ENCODE results near the gene SP110. TPM values are rescaled to one million over a fixed set of nuclear protein-coding genes. Genes with fewer than 3 reads are reported as not detected.
"Not testable (repeated sequence)": the region's sequence is repeated elsewhere in the genome, so short reads cannot be mapped to it uniquely, and the experiment has no call there.

Gene SP110
- total and polyA plus RNA-seq, 2 donors, result 17.6 to 32.0 TPM

- Histone ChIP-seq H3K4me1 (ENCODE audit: insufficient read depth) (no peaks in the 10 kb centered on the region), H3K27ac (ENCODE audit: low read depth) (no peak overlapping the region), H3K4me3 (ENCODE audit: low read depth, low read length) (no peak overlapping the region), H3K36me3 (ENCODE audit: insufficient read depth) (no peaks in the 10 kb centered on the region)
- WGBS, result 55% methylated on average over 1 of the region's 1 CpG
- no peak for DNase-seq (ENCODE audit: extremely low spot score)
Observed at GRCh38 chr2:230144355-230144754, 75.4 kb downstream of the SP110 start.

DNA sequence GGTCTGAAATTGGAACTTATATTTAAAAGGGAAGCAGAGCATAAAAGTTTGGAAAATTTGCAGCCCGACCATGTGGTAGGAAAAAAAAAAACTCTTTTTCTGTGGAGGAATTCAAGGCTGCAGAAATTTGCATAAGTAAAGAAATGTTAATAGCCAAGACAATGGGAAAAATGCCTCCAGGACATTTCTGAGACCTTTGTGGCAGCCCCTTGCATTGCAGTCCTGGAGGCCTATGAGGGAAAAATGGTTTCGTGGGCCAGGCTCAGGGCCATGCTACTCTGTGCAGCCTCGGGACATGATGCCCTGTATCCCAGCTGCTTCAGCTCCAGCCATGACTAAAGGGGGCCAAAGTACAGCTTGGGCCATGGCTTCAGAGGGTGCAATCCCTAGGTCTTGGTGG is 79.1 kb downstream of the SP110 start:
- H3K4me3 ChIP-seq (ENCODE audit: low read depth, low read length), result no peak overlapping the region

GRCh38 chr2:230137902-230138539 is 81.8 kb downstream of the SP110 start:
- H3K4me1 ChIP-seq (ENCODE audit: insufficient read depth), result no peaks in the 10 kb centered on the region
- no peak for DNase-seq (ENCODE audit: extremely low spot score)
- no peaks in the 10 kb centered on the region for H3K36me3 ChIP-seq (ENCODE audit: insufficient read depth)
- no peak overlapping the region for H3K4me3 ChIP-seq (ENCODE audit: low read depth, low read length)
- 97% methylated on average over 1 of the region's 1 CpG for WGBS
- no peak overlapping the region for H3K27ac ChIP-seq (ENCODE audit: low read depth)

More for the DNA sequence above, 79.1 kb downstream of the SP110 start:
- 95% methylated on average over 3 of the region's 3 CpGs for WGBS
- Histone ChIP-seq H3K36me3 (ENCODE audit: insufficient read depth) (no peaks in the 10 kb centered on the region), H3K4me1 (ENCODE audit: insufficient read depth) (no peaks in the 10 kb centered on the region), H3K27ac (ENCODE audit: low read depth) (no peak overlapping the region)
- no peak for DNase-seq (ENCODE audit: extremely low spot score)

DNA sequence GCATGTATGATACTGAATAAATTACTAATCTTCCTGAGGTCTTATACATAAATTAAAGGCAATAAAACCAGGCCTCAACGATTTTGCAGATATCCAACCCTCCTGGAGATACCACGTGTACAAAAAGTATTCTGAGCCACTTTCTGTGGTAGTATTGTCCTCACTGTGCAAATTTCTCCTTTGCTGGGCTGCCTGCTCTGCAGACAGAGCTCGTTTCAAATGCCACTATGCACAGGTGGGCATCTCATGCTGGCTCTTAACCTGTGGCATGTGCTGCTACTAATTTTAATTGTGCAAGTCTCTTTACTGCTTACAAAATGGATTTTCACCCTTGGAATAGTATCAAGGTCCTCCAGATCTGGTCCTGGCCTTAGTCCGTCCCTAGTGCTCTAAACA is 84.7 kb downstream of the SP110 start:
- no peaks in the 10 kb centered on the region for H3K4me1 ChIP-seq (ENCODE audit: insufficient read depth)
- no peak for DNase-seq (ENCODE audit: extremely low spot score)
- no peak overlapping the region for H3K4me3 ChIP-seq (ENCODE audit: low read depth, low read length)
- no peak overlapping the region for H3K27ac ChIP-seq (ENCODE audit: low read depth)
- 61% methylated on average over 4 of the region's 4 CpGs for WGBS
- H3K36me3 ChIP-seq (ENCODE audit: insufficient read depth), result no peaks in the 10 kb centered on the region

DNA sequence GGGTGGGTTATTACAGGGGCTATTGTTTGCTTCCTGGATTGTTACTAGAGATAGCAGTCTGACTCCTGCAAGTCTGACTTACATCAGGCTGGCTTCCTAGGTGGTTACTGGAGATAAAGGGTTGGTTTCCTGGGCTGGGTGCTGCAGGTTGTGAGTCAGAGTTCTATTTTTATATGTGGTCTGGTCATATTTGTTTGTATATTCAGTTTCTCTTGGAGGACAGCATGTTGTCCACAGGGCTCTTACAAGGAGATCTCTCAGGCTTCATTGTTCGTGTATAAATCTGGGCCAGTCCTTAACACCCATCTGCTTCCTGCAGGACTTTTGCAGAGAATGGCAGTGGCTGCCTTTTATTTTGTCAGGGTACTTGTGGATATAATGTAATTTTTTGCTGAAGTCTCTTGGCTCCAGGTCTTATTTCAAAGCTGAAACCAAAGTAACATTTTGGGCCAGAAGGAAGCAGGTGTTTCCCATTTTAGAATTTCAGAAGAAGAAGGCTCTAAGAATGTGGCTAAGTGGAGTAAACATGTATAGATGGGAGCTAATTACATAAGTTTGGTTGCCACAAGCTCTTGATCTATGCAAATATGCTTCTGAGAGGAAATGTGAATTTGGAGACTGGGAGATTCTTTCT is 85.2 kb downstream of the SP110 start:
- Histone ChIP-seq H3K27ac (ENCODE audit: low read depth) (no peak overlapping the region), H3K4me3 (ENCODE audit: low read depth, low read length) (no peak overlapping the region), H3K36me3 (ENCODE audit: insufficient read depth) (no peaks in the 10 kb centered on the region), H3K4me1 (ENCODE audit: insufficient read depth) (no peaks in the 10 kb centered on the region)
- 34% methylated on average over 1 of the region's 1 CpG for WGBS
- no peak for DNase-seq (ENCODE audit: extremely low spot score)

GRCh38 chr2:230131366-230131765 is 88.4 kb downstream of the SP110 start:
- Histone ChIP-seq H3K4me3 (ENCODE audit: low read depth, low read length) (no peak overlapping the region), H3K36me3 (ENCODE audit: insufficient read depth) (no peaks in the 10 kb centered on the region), H3K4me1 (ENCODE audit: insufficient read depth) (no peaks in the 10 kb centered on the region), H3K27ac (ENCODE audit: low read depth) (no peak overlapping the region)
- WGBS, result 83% methylated on average over 4 of the region's 4 CpGs
- DNase-seq (ENCODE audit: extremely low spot score), result no peak

- Histone ChIP-seq H3K36me3 (ENCODE audit: insufficient read depth) (no peaks in the 10 kb centered on the region), H3K4me1 (ENCODE audit: insufficient read depth) (no peaks in the 10 kb centered on the region), H3K27ac (ENCODE audit: low read depth) (no peak overlapping the region), H3K4me3 (ENCODE audit: low read depth, low read length) (no peak overlapping the region)
- DNase-seq (ENCODE audit: extremely low spot score), result no peak
- WGBS, result 65% methylated on average over 11 of the region's 11 CpGs
Observed at GRCh38 chr2:230130668-230131364, 89.0 kb downstream of the SP110 start.

DNA sequence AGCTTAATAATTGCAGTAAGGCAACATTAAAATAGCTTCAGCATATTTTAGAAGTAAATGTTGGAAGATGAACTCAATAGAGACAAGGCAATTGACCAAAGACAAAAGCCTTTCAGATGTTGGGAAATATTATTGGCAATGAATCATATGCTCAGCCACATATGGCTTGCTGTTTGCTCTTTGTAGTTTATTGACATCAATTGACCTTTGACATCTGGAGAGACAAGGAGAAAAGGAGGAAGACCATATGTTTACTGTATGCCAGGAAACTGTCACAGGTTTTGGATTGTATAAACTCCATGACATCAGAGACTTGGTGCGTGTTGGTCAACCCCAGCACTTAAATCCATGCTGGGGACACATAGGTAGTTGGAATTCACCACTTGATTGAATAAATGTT is 90.4 kb downstream of the SP110 start:
- Histone ChIP-seq H3K27ac (ENCODE audit: low read depth) (no peak overlapping the region), H3K4me1 (ENCODE audit: insufficient read depth) (no peaks in the 10 kb centered on the region), H3K36me3 (ENCODE audit: insufficient read depth) (no peaks in the 10 kb centered on the region), H3K4me3 (ENCODE audit: low read depth, low read length) (no peak overlapping the region)
- DNase-seq (ENCODE audit: extremely low spot score), result no peak
- WGBS, result 74% methylated on average over 1 of the region's 1 CpG

DNA sequence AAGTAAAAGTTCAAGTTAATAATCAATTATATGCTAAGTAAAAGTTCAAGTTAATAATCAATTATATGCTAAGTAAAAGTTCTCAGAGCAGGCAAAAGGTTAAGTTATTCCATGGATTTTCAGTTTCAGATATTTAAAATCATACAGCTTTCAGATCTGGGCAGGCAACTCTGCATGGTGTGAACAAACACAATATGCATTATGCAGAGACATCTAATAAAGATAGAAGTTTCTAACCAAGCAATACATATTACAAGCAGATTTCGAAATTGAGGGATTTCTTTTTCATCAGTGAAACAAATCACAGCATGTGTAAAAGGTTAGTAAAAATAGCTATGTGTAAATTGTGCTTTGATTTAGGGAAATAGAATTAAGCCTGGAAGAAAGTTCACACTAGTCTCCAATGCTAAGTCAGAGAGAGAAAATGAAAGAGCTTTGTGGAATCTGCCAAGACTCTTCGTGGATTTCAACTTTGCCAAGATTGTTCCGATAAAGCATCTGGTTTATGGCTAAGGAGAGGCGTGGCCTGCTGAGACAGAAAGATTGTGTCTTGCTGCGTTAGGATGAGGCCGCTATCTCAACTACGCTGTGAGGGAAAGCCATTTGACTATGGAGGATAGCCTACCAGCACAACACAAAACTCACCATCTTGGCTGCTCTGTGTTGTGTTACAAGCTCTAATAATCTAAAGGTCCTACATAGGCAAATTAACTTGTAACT is 91.0 kb downstream of the SP110 start:
- DNase-seq (ENCODE audit: extremely low spot score), result no peak
- 17% methylated on average over 7 of the region's 7 CpGs for WGBS
- no peak overlapping the region for H3K27ac ChIP-seq (ENCODE audit: low read depth)
- H3K4me3 ChIP-seq (ENCODE audit: low read depth, low read length), result no peak overlapping the region
- no peaks in the 10 kb centered on the region for H3K4me1 ChIP-seq (ENCODE audit: insufficient read depth)
- no peaks in the 10 kb centered on the region for H3K36me3 ChIP-seq (ENCODE audit: insufficient read depth)

DNA sequence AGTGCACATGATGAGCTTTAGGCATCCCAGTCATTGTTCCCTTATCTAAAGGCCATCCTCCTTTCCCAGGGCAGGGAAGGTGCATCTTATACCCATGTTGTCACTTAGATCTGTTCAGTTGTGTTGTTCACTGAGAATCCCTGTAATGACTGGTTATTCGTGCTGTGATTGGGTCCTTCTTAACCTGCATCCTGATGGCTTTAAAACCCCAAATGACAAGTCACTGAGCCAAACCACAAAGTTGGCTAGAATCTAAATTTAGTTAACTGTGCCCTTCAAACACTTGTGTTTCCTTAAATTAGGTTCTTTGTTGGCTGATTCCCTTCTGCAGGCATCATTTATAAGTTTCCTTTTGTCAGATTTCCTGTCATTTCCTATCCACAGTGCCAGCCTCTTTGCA is 92.6 kb downstream of the SP110 start:
- no peak for DNase-seq (ENCODE audit: extremely low spot score)
- Histone ChIP-seq H3K4me3 (ENCODE audit: low read depth, low read length) (no peak overlapping the region), H3K27ac (ENCODE audit: low read depth) (no peak overlapping the region), H3K4me1 (ENCODE audit: insufficient read depth) (no peaks in the 10 kb centered on the region), H3K36me3 (ENCODE audit: insufficient read depth) (no peaks in the 10 kb centered on the region)
- 79% methylated on average over 1 of the region's 1 CpG for WGBS

- 58% methylated on average over 11 of the region's 11 CpGs for whole genome bisulfite sequencing
- no peaks in the 10 kb centered on the region for H3K36me3 ChIP-seq (ENCODE audit: insufficient read depth)
- H3K4me1 ChIP-seq (ENCODE audit: insufficient read depth), result no peaks in the 10 kb centered on the region
- DNase-seq (ENCODE audit: extremely low spot score), result no peak
- H3K4me3 ChIP-seq (ENCODE audit: low read depth, low read length), result no peak overlapping the region
- H3K27ac ChIP-seq (ENCODE audit: low read depth), result no peak overlapping the region
Observed at GRCh38 chr2:230124757-230125431, 94.9 kb downstream of the SP110 start.

- Histone ChIP-seq H3K27ac (ENCODE audit: low read depth) (no peak overlapping the region), H3K36me3 (ENCODE audit: insufficient read depth) (no peaks in the 10 kb centered on the region), H3K4me3 (ENCODE audit: low read depth, low read length) (no peak overlapping the region), H3K4me1 (ENCODE audit: insufficient read depth) (no peaks in the 10 kb centered on the region)
- WGBS, result 89% methylated on average over 6 of the region's 6 CpGs
- DNase-seq (ENCODE audit: extremely low spot score), result no peak
Observed at GRCh38 chr2:230124235-230124634, 95.5 kb downstream of the SP110 start.

- 85% methylated on average over 2 of the region's 2 CpGs for WGBS
- not testable (repeated sequence) for DNase-seq (ENCODE audit: extremely low spot score); H3K4me1 ChIP-seq (ENCODE audit: insufficient read depth); H3K36me3 ChIP-seq (ENCODE audit: insufficient read depth); H3K27ac ChIP-seq (ENCODE audit: low read depth); H3K4me3 ChIP-seq (ENCODE audit: low read depth, low read length)
Observed at GRCh38 chr2:230120376-230120775, 99.4 kb downstream of the SP110 start.

All from urinary bladder (tissue), 4 donors.